GM23248 (cell line): ENCODE measurements around the gene SPC24.

Experiments
- EZH2 ChIP-seq: fragments of 200-600 bp; sonication (generic); IDR thresholded peaks from 2 replicates; pipeline ENCODE4 v1.6.1; 2018; ENCODE audit warnings: antibody characterized with exemption, mild to moderate bottlenecking; ENCODE audit not compliant: insufficient read depth, poor library complexity, severe bottlenecking
- EZH2phosphoT487 ChIP-seq: fragments of 200-600 bp; sonication (generic); IDR thresholded peaks from 2 replicates; pipeline ENCODE4 v1.6.1; 2018; ENCODE audit warnings: antibody characterized with exemption, moderate library complexity, mild to moderate bottlenecking, low read depth; ENCODE audit not compliant: insufficient read depth

GRCh38 chr19:11180346-11180745 is 24.8 kb upstream of the SPC24 start:
- TF ChIP-seq EZH2 (no peak), EZH2phosphoT487 (no peak)
